Cortex of kidney (tissue), 1 donor: Measurements from ENCODE around the gene HOXA1.

Source experiments
- DNase-seq: peaks from one replicate; lab custom pipeline; 2025; lab: John Stamatoyannopoulos, UW

Gene HOXA1

DNA sequence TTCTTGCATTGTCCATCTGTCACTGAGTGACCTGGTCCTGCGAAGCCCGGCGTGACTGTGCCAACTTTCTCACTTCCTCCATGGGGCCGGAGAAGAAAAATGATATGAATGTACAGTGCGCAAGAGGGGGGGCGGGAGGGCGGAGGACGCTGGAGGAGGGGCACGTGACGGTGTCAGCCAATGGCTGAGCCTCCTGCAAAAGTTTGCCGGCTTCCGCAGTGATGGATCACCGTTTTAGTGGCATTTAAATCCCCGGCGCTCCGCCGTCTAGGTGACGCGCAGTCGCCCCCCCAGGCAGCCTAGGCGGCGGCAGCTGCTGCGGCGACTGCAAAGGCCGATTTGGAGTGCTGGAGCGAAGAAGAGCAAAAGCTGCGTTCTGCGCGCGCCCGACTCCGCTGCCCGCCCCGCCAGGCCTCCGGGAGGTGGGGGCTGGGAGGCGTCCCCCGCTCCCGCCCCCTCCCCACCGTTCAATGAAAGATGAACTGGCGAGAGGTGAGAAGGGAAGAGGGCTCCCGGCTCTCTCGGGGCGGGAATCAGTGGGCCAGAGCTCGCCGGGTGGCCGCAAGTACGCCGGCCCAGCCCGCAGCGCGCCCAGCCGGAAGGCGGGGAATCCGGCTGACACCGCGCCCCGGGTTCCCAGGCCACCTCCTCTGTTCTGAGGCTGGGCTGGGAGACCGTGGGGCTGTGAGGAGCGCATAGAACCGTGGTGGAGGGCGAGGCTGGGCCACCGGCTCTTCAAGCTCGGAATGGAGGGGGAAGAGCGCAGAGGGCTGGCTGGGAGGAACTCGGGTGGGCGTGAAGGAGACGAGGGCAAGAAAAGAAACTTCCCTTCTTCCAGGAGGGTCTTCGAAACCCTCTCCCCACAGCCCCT lies at the start of gene HOXA1:
HOXA1 (minus strand) TSS at position 104 of the 871 bp plus-strand sequence; CDS start at position 16, 88 bp downstream.
- no peak for DNase-seq

DNA sequence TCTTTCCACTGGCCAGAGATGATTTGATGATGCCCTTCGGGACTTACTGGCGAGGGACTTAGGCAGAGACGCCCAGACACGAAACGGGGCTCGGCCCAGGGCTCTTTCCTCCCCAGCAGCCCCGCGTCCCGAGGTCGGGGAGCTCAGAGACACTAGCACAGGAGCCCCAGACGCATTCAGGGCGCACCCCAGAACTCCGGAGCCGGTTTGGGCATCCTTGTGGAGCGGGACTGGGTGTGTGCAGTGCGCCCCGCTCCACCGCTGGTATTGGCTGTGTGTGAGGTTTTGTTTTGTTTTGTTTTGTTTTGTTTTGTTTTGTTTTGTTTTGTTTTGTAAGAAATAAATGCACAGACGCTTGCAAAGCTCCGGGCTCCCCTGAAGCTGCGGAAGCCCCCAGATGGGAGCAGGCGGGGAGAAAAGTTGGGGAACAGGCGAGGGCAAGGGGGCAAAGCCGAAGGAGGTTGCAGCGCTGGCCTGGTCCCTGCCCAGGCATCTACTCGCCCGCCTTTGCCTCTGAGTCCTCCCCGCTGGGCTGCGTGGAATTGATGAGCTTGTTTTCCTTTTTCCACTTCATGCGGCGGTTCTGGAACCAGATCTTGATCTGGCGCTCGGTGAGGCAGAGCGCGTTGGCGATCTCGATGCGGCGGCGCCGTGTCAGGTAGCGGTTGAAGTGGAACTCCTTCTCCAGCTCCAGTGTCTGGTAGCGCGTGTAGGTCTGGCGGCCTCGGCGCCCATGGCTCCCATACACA lies 49.5 kb upstream of the HOXA1 start:
- no peak for DNase-seq

DNA sequence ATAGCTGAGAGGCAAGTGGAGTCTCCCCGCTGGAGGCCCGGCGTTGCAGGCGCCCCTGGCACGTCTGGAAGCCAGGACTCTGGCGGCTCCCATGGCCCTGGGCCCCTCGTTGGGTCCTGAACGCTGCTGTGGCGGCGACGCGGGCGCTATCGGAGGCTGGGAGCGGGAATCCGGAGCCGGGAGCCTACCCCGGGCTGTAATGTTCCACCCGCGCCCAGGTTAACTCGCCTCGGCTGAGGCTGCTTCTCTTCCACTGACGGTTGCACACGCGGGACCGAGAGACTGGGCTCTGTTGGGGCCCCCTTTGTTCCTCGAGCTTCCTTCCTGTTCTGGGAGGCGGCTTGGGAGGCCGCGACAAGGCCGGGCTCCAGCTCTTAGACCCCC lies 49.0 kb upstream of the HOXA1 start:
- no peak for DNase-seq

DNA sequence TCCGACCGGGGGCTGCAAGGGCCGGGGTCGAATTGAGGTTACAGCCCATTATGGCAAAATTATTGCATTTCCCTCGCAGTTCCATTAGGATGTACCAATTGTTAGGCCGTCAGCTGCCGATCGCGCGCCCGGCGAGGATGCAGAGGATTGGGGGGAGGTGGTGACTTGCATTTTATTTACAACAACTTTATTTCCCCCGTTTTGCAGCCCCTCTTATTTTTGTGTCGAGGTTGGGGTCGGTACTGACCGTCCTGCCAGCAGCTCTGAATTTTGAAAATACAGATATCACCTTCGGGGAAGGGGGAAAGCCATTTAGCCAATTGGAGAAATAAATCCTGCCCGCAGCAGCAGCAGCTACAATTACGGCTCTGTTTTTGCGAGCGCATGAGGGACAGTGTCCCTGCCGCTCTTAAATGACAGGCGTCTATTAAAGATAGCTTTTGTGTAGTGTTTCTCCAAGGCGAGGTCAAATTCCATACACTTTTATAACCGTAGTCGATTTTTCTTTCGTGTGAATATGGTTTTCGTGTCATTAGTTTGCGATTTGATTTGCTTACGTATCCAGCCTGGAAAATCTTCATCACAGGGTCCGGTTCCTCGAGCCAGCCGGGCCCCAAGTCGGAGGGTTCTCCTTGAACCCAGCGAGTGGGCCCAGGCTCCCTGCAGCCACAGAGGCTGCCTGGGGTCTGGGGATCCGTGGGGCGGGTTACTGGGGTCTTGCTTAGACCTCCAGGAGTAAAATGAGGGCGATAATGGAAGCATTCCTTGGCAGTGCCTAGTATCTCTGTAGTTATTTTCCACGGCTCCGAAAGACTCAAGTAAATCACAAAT lies 48.4 kb upstream of the HOXA1 start:
- DNase-seq: no peak

DNA sequence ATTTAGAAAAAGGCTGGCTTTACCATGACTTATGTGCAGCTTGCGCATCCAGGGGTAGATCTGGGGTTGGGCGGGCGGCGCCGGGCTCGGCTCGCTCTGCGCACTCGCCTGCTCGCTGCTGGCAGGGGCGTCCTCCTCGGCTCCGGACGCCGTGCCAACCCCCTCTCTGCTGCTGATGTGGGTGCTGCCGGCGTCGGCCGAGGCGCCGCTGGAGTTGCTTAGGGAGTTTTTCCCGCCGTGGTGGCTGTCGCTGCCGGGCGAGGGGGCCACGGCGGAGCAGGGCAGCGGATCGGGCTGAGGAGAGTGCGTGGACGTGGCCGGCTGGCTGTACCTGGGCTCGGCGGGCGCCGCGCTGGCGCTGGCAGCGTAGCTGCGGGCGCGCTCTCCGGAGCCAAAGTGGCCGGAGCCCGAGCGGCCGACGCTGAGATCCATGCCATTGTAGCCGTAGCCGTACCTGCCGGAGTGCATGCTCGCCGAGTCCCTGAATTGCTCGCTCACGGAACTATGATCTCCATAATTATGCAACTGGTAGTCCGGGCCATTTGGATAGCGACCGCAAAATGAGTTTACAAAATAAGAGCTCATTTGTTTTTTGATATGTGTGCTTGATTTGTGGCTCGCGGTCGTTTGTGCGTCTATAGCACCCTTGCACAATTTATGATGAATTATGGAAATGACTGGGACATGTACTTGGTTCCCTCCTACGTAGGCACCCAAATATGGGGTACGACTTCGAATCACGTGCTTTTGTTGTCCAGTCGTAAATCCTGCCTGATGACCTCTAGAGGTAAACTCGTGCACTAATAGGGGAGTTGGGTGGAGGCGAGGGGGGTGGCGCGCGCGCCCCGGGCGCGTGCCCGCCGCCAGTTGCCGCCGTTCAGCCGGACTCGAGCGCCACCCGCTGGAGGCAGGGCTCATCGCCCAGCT lies 47.5 kb upstream of the HOXA1 start, which contains the start of gene HOXA5:
HOXA5 (minus strand) TSS at position 659 of the 927 bp plus-strand sequence; CDS start at position 585, 74 bp downstream.
- DNase-seq: peak; percentile 28

DNA sequence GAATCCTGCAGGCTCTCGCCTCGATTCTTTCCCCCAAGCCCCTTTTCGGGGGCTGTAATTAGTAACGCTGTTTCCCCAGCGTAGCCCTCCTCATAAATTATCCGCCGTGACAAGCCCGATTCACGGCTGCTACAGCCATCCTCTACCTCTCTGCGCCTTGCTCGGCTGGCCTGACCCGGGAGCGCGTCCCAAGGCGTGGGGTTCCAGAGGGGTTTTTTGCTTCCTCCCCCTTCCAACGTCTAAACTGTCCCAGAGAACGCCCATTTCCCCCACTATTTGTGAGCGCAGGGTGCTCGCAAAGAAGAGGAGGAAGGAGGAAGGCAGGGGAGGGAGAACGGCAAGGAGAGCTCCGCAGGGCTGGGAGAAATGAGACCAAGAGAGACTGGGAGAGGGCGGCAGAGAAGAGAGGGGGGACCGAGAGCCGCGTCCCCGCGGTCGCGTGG lies 46.8 kb upstream of the HOXA1 start:
- no peak for DNase-seq

DNA sequence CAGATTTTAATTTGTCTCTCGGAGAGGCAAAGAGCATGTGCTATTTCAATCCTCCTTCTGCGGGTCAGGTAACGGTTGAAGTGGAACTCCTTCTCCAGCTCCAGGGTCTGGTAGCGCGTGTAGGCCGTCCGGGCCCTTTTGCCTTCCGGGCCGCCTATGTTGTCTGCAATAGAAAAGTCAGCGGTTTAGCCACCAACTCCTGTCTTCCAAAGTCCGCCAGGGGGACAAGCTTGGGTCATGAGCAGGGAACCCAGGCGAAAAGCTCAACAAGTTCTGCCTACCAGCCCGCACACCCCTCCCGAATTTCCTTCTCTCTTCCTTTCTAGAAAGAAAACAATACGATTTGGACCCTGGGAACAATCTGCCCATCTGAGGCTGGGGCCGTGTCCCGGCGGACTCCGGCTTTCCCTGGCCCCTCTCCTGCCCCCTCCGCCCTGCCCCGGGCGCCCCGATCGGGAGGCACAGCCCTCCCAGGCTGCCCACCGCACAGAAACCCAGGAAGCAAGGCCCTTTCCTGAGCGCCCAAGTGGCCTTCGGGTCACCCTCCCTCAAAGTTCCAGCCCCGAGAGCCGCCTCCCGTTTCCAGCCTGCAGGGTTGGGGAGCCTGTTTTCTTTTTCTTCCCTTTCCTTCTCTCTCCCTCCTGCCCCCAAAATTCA lies 46.3 kb upstream of the HOXA1 start:
- no peak for DNase-seq

DNA sequence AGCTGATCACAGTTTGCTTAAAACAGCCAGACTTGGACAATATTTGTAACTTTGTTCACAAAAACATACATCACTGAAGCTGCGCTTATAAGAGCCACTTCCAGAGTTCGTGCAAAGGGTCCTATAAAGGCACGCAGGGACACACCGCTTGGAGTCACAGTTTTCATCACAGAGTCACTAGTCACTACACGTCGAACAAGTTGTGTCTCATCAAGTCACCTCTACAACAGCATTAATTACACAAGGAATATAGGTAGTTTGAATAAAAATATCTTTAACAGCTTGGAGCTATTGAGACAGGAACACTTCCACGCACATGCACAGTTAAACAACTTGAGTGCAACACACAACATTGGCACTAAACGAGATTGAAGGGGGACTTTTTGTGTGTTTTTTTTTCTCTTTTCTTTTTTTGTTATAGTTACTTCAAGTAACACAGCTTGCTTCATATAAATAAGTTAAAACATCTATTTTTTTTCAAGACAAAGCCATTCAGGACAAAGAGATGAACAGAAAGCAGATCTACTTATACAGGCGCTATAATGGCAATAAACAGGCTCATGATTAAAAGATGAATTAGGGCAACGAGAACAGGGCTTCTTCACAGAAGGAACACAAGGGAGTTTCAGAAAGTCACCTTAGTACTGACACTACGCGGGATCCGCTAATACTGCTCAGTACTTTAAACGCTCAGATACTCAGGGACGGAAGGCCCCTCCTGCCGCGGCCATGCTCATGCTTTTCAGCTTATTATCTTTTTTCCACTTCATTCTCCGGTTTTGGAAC lies 45.5 kb upstream of the HOXA1 start:
- DNase-seq: no peak

DNA sequence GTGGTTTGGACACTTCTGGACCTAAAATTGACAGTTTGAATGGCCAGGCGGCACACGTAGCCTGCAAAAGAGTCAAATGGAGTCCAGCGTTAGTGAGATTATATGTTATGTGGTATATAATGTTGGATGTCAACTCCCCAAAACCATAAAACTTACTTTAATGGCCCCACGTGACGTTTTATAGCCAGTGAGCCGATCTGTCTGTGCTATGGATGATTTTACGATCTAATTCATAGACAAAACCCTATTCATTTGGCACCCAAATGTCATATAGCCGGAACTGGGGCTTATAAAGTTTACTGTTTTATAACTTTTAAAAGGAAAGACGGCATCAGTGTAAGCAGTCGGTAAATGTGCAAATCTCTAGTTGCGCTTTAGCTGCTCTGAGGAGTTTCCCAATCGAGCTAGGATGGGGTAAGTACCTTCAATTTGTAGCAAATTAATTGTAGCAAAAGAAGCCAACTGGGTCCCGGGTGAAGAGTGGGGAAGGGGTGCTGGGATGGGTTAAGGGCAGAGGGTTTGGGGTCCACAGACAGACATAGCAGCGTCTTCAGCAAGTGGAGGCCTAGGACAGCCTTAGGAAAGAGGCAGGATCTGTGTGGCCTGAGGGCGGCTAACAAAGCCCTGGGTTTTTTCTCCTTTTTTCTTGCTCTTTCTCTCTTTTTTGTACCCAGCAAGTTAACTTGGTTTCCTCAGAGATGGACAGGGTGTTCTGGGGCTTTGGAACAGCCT lies 44.5 kb upstream of the HOXA1 start:
- no peak for DNase-seq

DNA sequence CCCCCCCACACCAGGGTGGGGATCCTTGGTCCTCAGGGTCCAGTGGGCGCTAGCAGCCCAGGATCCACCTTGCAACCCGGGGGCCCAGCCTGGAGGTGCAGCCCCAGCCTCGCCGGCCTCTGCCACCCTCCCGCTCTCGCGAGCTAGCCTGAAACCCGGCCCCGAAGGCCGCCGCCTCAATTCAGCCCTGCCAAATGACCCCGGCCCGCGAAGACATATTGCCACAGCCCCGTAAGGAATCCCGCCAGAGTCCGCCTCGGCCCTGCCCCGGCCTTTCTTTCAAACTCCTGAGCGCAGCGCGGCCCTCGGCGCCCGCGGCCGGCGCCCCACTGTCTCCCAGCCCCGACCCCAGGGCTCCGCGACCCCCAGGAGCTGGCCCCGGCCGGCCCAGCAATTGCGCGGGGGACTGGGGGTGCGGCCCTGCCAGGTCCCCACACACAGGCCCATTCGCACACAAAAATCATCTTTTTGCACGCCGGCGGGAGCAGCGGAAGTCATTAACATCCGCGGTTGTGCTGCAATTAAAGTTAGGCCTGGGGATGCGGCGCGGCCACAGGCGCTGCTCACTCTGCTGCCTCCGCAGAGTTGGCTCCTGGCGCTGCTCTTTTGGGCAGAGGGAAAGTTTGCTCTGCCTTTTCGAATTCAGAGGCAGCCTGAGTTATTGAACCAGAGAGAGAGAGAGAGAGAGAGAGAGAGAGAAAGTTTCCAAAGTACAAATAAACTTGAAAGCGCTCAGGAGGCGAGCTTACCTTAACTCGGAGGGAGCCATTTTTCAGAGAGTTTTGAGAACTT lies 43.7 kb upstream of the HOXA1 start:
- DNase-seq: no peak

DNA sequence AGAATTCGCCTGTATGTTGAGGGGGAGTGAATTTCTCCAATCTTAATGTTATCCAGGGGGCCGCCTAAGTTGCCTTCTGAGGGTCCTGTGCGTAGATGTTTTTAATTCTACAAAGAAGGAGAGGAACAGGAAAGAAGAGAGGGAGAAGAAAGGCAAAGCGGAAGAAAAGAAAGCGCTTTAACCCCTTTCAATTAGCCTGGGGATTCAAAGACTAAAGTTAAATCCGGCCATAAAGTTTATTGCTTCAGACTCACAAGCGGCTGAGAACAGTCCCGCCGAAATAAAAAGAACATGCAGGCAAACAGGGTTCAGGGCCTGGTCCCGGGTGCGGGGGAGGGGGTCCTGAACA lies 43.2 kb upstream of the HOXA1 start:
- DNase-seq: no peak

DNA sequence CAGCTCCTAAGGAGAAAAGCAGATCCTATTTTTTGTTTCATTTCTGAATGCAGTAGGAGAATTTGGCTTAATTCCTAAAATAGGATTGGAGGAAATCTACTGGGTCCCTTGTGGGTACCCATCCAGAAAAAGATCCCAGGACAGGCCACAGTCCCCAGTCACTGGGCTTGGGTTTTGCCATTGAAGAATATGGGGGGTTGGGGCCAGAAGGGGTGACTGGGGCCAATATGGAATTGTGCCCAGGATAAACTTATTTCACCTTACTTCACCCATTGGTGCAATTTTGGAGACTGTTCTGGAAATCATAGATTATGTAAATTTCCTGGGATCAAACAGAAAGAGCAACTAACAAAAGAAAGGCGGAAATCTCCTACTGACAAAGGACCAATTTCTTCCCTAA lies 42.7 kb upstream of the HOXA1 start:
- no peak for DNase-seq

DNA sequence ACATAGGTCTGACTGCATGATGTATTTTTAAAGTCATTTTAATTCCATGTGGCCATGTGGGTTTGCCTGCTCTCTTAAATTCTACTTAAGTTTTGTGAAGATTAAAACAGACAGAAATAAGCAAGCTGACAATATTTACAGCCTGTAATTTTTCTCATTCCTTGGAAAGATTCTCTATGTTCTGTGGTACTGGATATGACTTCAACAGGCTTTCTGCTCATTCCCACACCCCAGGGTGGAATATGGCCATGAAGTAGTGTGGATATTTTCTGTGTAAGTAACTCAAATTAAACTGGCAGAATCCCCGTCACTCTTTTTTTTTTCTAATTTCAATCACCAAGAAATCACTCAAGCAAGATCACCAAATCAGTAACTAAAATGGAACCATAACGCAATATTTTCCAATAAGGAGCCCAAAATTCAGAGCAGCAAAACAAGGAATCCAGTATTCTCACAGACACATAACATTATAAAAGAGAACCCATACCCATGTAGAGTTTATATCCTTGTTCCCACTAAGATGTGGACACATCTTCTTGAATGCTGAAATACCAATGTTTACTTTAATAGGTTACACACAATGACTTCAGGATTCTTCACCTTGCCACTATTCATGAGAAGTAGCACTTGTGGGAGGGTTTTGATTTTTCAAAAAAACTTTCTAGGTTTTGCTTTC lies 42.0 kb upstream of the HOXA1 start:
- no peak for DNase-seq

DNA sequence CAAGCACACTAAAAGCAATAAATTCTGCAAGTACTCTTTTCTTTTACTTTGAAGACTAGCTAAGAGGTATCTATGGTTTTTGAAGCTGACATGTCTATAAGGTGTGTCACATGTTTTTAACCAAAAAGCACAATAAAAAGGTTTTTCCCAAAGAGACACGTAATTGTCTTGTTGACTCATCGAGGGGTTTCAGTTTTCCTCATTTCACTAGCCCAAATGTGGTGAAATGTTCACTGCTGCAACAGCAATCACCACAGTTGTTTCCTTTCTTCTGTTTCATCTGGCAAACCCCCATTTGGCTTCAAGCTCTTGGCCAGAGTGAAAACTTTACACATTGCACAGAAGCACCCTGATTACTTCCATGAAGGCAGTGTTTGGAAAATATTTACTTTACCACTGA lies 38.6 kb upstream of the HOXA1 start:
- DNase-seq: no peak

DNA sequence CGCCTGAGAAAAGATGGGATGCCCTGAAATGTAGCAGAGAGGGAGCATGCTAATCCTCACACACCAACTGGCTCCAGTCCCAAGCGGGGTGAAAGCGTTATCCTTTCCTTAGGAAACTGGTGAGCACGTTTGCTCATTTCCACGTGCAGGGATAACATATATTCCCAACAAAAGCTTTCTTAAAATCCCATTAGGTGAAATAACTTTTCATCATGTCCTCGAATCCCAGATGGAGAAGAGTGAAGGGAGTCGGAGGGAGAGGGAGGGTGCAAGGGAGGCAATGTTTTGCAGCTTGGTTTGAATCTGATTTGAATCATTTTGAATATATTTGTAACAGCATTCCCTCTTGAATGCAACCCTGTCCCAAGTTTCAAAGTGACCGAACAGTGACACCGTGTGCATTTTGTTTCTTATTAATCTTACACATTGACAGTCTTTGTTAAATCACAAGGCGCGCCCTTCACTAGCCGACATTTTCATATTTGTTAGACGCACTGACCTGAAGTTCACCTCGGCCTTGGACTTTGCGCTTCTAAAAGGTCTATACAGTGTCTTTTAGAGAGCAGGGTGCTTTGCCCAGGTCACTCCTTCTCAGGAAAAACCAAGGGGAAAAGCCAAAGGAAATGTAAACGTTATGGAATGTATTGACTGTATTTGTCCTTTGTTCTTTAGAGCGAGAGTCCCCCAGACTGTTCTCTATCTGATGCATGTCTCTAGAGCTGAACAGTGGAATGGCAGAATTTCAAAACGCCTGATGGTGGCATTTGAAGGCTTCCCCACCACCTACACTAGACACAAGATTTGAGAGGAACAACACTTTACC lies 37.8 kb upstream of the HOXA1 start:
- no peak for DNase-seq

DNA sequence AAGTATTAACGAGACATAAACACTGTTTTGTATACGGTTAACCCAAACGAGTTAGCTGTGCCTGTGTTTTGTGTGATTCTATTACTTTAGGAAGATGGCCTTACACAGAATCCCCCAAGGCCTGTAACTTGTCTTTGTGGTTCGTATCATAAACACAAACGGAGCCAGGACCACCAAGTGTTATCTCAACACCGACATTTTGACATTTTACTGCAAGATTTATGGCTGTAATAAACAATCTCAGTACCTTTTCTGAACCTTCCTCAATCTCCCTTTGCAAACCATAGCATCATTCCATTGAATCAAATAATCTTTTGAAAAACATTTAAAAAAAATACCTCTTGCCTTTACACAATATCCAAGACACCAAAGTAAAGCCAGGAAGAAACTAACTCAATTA lies 37.2 kb upstream of the HOXA1 start:
- DNase-seq: no peak

DNA sequence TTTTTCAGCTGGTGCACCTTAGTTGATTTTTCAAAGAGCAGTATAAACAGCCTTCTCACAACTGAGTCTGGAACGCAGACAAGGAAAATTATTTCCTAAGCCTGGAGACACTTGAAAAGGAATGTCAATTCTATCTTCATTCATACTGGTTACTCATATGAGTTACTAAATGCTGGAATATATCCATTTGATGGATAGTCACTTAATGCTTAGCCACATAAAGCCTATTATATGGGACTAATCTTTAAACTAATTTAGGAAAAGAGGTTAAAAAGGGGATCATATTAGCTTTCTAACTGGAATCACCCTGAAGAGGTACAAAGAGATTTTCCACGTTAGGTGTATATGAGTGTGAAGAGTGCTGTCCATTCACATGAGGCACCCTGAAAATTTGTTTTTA lies 36.4 kb upstream of the HOXA1 start:
- no peak for DNase-seq
